Activated B cell treated with CpG ODN at 0.5 μM for 24 hours (primary cell): Measurements from ENCODE around the gene MORC1. TPM values are rescaled to one million over a fixed set of nuclear protein-coding genes. Genes with fewer than 3 reads are reported as not detected.

ENCODE experiments used
- ATAC-seq: fragments of 200-7000 bp; cut with Tn5 transposase; one replicate; pipeline ENCODE4 v1.10.0; 2021; ENCODE audit warnings: low read depth, mild to moderate bottlenecking, moderate library complexity
- CTCF ChIA-PET: fragments of 350-600 bp; sonication (Branson Sonifier 250); formaldehyde crosslinking; loops from one replicate; lab custom pipeline; 2021; ENCODE audit warnings: antibody characterized with exemption; lab: Charles Lee
- POLR2A ChIA-PET: fragments of 350-600 bp; sonication (Branson Sonifier 250); formaldehyde crosslinking; loops from one replicate; lab custom pipeline; 2021; ENCODE audit warnings: antibody characterized with exemption; lab: Charles Lee
- DNase-seq: peaks from one replicate; pipeline ENCODE4 v3.0.0; 2022
- H3K27ac Mint-ChIP-seq: one replicate; pipeline ENCODE4 v1.8.0; 2020; ENCODE audit warnings: mixed read lengths
- H3K27me3 Mint-ChIP-seq: one replicate; pipeline ENCODE4 v1.8.0; 2021; ENCODE audit warnings: mixed read lengths
- H3K36me3 Mint-ChIP-seq: one replicate; pipeline ENCODE4 v1.8.0; 2021; ENCODE audit warnings: low read depth, mixed read lengths
- H3K4me1 Mint-ChIP-seq: one replicate; pipeline ENCODE4 v1.8.0; 2021; ENCODE audit warnings: mixed read lengths
- H3K4me3 Mint-ChIP-seq: one replicate; pipeline ENCODE4 v1.8.0; 2020; ENCODE audit warnings: mild to moderate bottlenecking, mixed read lengths
- H3K9me3 Mint-ChIP-seq: one replicate; pipeline ENCODE4 v1.8.0; 2020; ENCODE audit warnings: mixed read lengths
- intact Hi-C: fragments of 100-400 bp; cut with micrococcal nuclease; formaldehyde crosslinking; loops from one replicate; pipeline ENCODE4 v1.15.1; 2024
- total RNA-seq: library from RNA; stranded (reverse); gene quantifications from 2 replicates; pipeline ENCODE4 v1.2.3, GENCODE V29; 2022
- TF ChIP-seq, protein P1 (sequence below): fragments of 200-600 bp; IDR thresholded peaks from one replicate; pipeline ENCODE4 v1.8.0; 2022; ENCODE audit warnings: antibody characterized with exemption, mild to moderate bottlenecking

Gene MORC1, protein sequence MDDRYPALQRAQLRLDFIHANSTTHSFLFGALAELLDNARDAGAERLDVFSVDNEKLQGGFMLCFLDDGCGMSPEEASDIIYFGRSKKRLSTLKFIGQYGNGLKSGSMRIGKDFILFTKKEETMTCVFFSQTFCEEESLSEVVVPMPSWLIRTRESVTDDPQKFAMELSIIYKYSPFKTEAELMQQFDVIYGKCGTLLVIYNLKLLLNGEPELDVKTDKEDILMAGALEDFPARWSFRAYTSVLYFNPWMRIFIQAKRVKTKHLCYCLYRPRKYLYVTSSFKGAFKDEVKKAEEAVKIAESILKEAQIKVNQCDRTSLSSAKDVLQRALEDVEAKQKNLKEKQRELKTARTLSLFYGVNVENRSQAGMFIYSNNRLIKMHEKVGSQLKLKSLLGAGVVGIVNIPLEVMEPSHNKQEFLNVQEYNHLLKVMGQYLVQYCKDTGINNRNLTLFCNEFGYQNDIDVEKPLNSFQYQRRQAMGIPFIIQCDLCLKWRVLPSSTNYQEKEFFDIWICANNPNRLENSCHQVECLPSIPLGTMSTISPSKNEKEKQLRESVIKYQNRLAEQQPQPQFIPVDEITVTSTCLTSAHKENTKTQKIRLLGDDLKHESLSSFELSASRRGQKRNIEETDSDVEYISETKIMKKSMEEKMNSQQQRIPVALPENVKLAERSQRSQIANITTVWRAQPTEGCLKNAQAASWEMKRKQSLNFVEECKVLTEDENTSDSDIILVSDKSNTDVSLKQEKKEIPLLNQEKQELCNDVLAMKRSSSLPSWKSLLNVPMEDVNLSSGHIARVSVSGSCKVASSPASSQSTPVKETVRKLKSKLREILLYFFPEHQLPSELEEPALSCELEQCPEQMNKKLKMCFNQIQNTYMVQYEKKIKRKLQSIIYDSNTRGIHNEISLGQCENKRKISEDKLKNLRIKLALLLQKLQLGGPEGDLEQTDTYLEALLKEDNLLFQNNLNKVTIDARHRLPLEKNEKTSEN
- not detected in 2 replicates for total RNA-seq

DNA sequence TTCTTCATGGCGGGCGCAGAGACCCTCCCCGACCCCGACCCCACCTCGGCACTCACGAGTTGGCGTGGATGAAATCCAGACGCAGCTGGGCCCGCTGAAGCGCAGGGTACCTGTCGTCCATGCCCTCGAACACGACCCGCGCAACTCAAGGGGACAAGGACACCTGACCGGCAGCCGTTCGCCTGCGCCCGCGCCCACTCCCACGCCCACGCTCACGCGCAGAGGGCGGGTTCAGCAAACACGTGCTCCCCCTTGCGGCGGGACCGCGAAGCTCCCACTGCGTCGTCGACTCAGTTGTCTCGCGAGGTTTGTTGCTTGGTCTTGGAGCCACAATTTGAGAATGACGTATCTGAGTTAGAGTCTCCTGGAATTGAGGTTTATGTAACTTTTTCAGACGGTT lies at the start of gene MORC1:
MORC1 (minus strand) TSS at position 196 of the 400 bp plus-strand sequence; CDS start at position 121, 75 bp downstream.
- intact Hi-C loops = no loop called here
- DNase-seq (no peak), ATAC-seq (no peak)
- POLR2A ChIA-PET = no interaction called here
- no peaks in the 10 kb centered on the region for H3K27me3 Mint-ChIP-seq
- H3K4me3 Mint-ChIP-seq = no peak within 1 kb of the TSS
- no peak within 1 kb of the TSS for H3K27ac Mint-ChIP-seq
- H3K36me3 Mint-ChIP-seq = no peaks in the 10 kb centered on the region
- H3K4me1 Mint-ChIP-seq = peaks cover 10% of the 10 kb centered on the region
- TF ChIP-seq, protein P1, sequence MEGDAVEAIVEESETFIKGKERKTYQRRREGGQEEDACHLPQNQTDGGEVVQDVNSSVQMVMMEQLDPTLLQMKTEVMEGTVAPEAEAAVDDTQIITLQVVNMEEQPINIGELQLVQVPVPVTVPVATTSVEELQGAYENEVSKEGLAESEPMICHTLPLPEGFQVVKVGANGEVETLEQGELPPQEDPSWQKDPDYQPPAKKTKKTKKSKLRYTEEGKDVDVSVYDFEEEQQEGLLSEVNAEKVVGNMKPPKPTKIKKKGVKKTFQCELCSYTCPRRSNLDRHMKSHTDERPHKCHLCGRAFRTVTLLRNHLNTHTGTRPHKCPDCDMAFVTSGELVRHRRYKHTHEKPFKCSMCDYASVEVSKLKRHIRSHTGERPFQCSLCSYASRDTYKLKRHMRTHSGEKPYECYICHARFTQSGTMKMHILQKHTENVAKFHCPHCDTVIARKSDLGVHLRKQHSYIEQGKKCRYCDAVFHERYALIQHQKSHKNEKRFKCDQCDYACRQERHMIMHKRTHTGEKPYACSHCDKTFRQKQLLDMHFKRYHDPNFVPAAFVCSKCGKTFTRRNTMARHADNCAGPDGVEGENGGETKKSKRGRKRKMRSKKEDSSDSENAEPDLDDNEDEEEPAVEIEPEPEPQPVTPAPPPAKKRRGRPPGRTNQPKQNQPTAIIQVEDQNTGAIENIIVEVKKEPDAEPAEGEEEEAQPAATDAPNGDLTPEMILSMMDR = no peak
- CTCF ChIA-PET = no interaction called here
- H3K9me3 Mint-ChIP-seq = no peaks in the 10 kb centered on the region

DNA sequence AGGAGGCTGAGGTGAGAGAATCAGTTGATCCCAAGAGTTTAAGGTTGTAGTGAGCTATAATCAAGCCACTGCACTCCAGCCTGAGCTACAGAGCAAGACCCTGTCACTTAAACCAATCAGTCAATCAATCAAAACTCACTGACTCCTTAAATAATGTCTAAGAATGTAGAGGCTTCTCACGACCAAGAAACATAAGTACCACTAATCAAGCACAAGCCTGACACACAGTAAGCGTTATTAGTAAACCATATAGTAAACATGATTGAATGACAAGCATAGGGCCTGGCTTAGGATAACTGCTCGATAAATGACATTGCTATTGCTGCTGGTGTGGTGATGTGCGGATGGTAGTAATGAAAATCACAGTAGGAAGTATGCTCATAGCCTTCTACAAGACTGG lies 48.0 kb upstream of the MORC1 start:
- Mint-ChIP-seq H3K27ac (no peak overlapping the region), H3K4me1 (no peaks in the 10 kb centered on the region), H3K27me3 (no peaks in the 10 kb centered on the region), H3K9me3 (no peaks in the 10 kb centered on the region), H3K36me3 (no peaks in the 10 kb centered on the region), H3K4me3 (no peak overlapping the region)
- ATAC-seq (no peak), DNase-seq (no peak)
- TF ChIP-seq, protein P1 = no peak
- ChIA-PET POLR2A (no interaction called here), CTCF (no interaction called here)
- intact Hi-C loops = no loop called here

DNA sequence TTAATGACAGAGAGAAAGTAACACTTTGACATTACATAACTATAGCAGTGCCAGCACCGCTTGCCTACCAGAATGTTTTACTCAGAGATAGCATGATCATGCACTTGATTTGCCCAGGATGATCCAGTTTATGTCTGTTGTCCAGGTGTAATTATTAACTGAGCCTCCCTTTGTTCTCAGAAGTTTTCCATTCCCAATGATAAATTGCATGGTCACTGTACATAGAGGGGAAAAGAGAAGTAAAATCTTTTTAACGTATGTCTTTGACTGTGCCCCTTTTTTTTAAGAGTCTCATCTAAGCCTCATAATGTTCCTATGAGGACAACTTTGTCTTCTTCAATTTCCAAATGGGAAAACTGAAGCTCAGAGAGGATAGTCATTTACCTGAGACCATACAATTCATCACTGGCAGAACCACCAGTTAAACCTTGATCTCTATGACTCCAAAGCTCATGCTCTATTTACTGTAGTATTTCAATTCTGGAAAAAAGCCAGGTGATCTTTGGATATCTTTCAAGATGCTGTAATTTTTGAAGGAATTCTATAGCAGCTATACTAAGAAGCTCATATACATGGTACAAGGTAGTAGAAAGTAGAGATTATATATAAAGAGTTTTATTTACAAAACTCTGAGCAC lies 43.7 kb upstream of the MORC1 start:
- no peak for DNase-seq
- ChIA-PET CTCF (no interaction called here), POLR2A (no interaction called here)
- Mint-ChIP-seq H3K4me1 (no peaks in the 10 kb centered on the region), H3K9me3 (peaks cover 8% of the 10 kb centered on the region), H3K27me3 (no peaks in the 10 kb centered on the region), H3K36me3 (no peaks in the 10 kb centered on the region), H3K27ac (no peak overlapping the region), H3K4me3 (no peak overlapping the region)
- no peak for ATAC-seq
- TF ChIP-seq, protein P1 = no peak
- intact Hi-C loops = no loop called here

DNA sequence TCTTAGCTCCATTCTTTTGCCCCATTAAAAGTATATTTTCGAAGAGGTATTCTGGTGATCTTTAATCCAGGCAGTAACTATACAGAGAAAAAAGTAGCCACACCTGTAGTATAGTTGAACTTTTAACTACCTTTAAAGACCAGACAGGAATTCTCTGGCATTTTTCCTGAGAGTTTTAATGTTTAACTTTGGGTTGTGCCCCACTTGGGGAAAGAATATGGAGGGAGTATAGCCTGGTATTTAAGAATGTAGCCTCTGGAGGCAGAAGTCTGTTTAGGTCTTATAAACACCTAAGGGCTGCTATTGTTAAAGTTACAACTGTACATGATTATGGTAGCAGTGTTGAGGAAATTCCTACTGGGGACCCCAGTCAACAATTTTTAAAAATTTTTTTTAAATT lies 37.9 kb upstream of the MORC1 start:
- ATAC-seq = no peak
- Mint-ChIP-seq H3K27ac (no peak overlapping the region), H3K27me3 (no peaks in the 10 kb centered on the region), H3K4me3 (no peak overlapping the region), H3K9me3 (peaks cover 8% of the 10 kb centered on the region), H3K36me3 (no peaks in the 10 kb centered on the region), H3K4me1 (no peaks in the 10 kb centered on the region)
- intact Hi-C loops = no loop called here
- ChIA-PET POLR2A (no interaction called here), CTCF (no interaction called here)
- DNase-seq = no peak
- TF ChIP-seq, protein P1 = no peak
